HG03108 (cell line): ENCODE data around the gene PCDHA13.
"Not testable (repeated sequence)": the region's sequence is repeated elsewhere in the genome, so short reads cannot be mapped to it uniquely, and the experiment has no call there.

ENCODE experiments used
- ATAC-seq: cut with Tn5 transposase; IDR thresholded peaks from one replicate; pipeline ENCODE4 v1.9.1; 2021; ENCODE audit warnings: moderate library complexity; ENCODE audit not compliant: unreplicated experiment

The PCDHA13 gene, protein sequence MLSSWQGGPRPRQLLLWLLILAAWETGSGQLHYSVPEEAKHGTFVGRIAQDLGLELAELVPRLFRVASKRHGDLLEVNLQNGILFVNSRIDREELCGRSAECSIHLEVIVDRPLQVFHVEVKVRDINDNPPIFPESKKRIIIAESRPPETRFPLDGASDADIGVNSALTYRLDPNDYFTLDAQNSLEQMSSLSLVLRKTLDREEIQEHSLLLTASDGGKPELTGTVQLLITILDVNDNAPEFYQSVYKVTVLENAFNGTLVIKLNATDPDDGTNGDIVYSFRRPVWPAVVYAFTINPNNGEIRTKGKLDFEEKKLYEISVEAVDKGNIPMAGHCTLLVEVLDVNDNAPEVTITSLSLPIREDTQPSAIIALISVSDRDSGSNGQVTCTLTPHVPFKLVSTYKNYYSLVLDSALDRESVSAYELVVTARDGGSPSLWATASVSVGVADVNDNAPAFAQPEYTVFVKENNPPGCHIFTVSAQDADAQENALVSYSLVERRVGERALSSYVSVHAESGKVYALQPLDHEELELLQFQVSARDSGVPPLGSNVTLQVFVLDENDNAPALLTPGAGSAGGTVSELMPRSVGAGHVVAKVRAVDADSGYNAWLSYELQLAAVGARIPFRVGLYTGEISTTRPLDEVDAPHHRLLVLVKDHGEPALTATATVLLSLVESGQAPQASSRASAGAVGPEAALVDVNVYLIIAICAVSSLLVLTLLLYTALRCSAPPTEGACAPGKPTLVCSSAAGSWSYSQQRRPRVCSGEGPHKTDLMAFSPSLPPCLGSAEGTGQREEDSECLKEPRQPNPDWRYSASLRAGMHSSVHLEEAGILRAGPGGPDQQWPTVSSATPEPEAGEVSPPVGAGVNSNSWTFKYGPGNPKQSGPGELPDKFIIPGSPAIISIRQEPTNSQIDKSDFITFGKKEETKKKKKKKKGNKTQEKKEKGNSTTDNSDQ

DNA sequence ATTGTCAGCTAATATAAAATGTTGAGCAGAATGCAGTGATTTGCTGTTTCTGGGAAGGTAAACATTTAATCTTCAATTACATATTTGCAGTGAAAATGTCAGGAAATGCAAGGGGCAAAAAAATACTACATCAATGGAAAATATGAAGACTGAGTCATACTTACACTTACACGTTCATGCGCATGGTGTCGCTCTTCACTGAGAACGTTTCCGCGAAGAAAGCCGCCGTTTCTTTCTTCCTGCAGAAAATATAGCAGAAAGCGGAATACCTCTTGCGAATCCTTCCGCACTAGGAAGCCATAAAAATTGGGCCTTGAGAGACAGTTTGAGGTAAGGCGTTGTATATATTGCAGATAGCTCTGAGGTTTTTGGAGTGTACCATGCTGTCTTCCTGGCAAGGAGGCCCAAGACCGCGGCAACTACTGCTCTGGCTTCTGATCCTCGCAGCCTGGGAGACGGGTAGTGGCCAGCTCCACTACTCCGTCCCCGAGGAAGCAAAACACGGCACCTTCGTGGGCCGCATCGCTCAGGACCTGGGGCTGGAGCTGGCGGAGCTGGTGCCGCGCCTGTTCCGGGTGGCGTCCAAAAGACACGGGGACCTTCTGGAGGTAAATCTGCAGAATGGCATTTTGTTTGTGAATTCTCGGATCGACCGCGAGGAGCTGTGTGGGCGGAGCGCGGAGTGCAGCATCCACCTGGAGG, at the start of gene PCDHA13:
PCDHA13 (plus strand) TSS at position 236 of the 702 bp plus-strand sequence; CDS start at position 381, 145 bp downstream.
- no peak for ATAC-seq

DNA sequence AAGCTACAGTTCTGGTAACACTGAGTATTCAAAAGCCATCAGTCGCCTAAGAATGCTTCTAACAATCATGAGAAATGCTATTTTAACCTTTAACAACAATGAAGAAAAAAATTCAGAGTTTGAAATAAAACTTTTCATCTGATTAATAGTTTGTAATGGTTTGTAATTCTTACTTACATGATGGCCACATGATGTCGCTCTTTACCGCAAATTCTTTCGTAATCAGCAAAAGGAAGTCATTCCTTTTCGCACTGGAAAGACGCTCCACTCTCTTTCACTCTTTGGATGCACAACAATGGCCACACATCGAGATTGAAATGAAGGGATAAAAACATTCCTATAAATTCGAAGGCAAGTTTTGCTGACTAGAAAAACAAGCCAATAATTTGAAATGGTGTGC, 47.9 kb upstream of the PCDHA13 start, which contains the start of gene PCDHA7:
PCDHA7 (plus strand) TSS at position 277 of the 400 bp plus-strand sequence; CDS start at position 392, 115 bp downstream.
- ATAC-seq, result no peak

DNA sequence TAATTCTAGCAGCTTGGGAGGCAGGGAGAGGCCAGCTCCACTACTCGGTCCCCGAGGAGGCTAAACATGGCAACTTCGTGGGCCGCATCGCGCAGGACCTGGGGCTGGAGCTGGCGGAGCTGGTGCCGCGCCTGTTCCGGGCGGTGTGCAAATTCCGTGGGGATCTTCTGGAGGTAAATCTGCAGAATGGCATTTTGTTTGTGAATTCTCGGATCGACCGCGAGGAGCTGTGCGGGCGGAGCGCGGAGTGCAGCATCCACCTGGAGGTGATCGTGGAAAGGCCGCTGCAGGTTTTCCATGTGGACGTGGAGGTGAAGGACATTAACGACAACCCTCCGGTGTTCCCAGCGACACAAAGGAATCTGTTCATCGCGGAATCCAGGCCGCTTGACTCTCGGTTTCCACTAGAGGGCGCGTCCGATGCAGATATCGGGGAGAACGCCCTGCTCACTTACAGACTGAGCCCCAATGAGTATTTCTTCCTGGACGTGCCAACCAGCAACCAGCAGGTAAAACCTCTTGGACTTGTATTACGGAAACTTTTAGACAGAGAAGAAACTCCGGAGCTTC, 47.4 kb upstream of the PCDHA13 start:
- ATAC-seq, result not testable (repeated sequence)

DNA sequence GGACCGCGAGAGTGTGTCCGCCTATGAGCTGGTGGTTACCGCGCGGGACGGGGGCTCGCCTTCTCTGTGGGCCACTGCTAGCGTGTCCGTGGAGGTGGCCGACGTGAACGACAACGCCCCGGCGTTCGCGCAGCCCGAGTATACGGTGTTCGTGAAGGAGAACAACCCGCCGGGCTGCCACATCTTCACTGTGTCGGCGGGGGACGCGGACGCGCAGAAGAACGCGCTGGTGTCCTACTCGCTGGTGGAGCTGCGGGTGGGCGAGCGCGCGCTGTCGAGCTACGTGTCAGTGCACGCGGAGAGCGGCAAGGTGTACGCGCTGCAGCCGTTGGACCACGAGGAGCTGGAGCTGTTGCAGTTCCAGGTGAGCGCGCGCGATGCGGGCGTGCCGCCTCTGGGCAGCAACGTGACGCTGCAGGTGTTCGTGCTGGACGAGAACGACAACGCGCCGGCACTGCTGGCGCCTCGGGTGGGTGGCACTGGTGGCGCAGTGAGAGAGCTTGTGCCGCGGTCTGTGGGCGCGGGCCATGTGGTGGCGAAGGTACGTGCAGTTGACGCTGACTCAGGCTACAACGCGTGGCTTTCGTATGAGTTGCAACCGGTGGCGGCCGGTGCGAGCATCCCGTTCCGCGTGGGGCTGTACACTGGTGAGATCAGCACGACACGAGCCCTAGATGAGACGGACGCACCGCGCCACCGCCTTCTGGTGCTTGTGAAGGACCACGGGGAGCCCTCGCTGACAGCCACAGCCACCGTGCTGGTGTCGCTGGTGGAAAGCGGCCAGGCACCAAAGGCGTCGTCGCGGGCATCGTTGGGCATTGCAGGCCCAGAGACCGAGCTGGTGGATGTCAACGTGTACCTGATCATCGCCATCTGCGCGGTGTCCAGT, 46.1 kb upstream of the PCDHA13 start:
- no peak for ATAC-seq

DNA sequence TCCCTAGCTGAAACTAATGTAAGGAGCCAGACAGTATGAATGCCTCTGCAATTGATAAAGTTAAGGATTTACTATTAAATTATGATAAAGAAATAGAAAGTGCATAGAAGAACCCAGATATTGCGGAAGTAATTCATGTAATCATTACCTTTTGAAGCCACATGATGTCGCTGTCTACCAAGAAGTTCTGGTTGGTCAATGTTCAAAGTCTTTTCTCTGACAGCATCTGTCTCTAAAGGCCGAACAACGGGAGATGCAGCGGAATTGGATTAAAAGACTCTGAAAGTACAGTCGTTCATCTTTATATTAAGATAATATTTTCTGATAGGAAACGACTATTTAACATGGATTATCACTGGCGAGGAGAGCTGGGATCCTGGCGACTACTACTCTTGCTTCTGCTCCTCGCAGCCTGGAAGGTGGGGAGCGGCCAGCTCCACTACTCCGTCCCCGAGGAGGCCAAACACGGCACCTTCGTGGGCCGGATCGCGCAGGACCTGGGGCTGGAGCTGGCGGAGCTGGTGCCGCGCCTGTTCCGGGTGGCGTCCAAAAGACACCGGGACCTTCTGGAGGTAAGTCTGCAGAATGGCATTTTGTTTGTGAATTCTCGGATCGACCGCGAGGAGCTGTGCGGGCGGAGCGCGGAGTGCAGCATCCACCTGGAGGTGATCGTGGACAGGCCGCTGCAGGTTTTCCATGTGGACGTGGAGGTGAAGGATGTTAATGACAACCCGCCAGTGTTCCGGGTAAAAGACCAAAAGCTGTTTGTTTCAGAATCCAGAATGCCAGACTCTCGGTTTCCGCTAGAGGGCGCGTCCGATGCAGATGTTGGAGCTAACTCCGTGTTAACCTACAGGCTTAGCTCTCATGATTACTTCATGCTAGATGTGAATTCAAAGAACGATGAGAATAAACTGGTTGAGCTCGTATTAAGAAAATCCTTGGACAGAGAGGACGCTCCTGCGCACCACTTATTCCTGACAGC, 40.7 kb upstream of the PCDHA13 start, which contains the start of gene PCDHA8:
PCDHA8 (plus strand) TSS at position 210 of the 985 bp plus-strand sequence; CDS start at position 345, 135 bp downstream.
- ATAC-seq, result no peak

DNA sequence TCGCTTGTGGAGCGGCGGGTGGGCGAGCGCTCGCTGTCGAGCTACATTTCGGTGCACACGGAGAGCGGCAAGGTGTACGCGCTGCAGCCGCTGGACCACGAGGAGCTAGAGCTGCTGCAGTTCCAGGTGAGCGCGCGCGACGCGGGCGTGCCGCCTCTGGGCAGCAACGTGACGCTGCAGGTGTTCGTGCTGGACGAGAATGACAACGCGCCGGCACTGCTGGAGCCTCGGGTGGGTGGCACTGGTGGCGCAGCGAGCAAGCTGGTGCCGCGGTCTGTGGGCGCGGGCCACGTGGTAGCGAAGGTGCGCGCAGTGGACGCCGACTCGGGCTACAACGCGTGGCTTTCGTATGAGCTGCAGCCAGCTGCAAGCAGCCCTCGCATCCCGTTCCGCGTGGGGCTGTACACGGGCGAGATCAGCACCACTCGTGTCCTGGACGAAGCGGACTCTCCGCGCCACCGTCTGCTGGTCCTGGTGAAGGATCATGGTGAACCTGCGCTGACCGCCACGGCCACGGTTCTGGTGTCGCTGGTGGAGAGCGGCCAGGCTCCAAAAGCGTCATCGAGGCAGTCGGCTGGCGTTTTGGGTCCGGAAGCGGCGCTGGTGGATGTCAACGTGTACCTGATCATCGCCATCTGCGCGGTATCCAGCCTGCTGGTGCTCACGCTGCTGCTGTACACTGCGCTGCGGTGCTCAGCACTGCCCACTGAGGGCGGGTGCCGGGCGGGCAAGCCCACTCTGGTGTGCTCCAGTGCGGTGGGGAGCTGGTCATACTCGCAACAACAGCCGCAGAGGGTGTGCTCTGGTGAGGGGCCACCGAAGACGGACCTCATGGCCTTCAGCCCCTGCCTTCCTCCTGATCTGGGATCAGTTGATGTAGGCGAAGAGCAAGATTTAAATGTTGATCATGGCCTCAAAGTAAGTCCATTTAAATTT, 38.9 kb upstream of the PCDHA13 start:
- ATAC-seq, result no peak

DNA sequence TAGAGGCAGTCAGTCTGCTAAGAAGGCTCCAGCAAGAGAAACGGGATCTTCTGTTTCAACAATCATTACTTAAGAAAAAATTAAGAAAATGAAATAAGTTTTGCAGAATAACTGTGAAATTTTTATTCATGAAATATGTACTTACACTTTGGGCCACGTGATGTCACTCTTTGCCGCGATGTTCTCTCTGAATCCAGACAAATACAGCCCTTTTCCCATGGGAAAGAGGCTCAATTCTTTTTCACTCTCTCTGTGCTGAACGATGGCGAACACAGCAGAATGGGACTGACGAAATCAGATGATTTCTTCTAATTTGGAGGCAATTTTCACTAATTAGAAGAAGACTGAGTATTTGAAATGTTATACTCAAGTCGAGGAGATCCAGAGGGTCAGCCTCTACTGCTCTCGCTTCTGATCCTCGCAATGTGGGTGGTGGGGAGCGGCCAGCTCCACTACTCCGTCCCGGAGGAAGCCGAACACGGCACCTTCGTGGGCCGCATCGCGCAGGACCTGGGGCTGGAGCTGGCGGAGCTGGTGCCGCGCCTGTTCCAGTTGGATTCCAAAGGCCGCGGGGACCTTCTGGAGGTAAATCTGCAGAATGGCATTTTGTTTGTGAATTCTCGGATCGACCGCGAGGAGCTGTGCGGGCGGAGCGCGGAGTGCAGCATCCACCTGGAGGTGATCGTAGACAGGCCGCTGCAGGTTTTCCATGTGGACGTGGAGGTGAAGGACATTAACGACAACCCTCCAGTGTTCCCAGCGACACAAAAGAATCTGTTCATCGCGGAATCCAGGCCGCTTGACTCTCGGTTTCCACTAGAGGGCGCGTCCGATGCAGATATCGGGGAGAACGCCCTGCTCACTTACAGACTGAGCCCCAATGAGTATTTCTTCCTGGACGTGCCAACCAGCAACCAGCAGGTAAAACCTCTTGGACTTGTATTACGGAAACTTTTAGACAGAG, 33.5 kb upstream of the PCDHA13 start, which contains the start of gene PCDHA9:
PCDHA9 (plus strand) TSS at position 244 of the 964 bp plus-strand sequence; CDS start at position 358, 114 bp downstream.
- not testable (repeated sequence) for ATAC-seq

DNA sequence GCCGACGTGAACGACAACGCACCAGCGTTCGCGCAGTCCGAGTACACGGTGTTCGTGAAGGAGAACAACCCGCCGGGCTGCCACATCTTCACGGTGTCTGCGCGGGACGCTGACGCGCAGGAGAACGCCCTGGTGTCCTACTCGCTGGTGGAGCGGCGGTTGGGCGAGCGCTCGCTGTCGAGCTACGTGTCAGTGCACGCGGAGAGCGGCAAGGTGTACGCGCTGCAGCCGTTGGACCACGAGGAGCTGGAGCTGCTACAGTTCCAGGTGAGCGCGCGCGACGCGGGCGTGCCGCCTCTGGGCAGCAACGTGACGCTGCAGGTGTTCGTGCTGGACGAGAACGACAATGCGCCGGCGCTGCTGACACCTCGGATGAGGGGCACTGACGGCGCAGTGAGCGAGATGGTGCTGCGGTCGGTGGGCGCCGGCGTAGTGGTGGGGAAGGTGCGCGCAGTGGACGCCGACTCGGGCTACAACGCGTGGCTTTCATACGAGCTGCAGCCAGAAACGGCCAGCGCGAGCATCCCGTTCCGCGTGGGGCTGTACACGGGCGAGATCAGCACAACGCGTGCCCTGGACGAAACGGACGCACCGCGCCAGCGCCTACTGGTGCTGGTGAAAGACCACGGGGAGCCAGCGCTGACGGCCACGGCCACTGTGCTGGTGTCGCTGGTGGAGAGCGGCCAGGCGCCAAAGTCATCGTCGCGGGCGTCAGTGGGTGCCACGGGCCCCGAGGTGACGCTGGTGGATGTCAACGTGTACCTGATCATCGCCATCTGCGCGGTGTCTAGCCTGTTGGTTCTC, 31.9 kb upstream of the PCDHA13 start:
- ATAC-seq, result not testable (repeated sequence)

DNA sequence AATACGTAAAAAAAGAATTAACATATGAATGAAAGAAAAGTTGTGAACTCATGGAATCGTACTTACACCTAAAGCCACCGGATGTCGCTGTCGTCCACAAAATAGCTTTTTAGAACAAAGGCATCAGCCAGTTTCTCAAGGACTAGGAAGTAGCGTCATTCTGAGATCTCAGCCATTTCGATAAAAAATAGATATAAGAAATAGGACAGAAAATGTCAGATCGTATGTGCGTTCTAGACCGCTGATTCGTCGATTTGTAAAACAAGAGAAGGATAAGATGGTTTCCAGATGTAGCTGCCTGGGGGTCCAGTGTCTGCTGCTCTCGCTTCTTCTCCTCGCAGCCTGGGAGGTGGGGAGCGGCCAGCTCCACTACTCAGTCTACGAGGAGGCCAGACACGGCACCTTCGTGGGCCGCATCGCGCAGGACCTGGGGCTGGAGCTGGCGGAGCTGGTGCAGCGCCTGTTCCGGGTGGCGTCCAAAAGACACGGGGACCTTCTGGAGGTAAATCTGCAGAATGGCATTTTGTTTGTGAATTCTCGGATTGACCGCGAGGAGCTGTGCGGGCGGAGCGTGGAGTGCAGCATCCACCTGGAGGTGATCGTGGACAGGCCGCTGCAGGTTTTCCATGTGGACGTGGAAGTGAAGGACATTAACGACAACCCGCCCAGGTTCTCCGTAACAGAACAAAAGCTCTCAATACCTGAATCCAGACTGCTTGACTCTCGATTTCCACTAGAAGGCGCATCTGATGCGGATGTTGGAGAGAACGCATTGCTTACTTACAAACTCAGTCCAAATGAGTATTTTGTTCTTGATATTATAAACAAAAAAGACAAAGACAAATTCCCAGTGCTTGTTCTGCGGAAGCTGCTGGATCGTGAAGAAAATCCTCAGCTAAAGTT, 25.9 kb upstream of the PCDHA13 start, which contains the start of gene PCDHA10:
PCDHA10 (plus strand) TSS at position 126 of the 903 bp plus-strand sequence; CDS start at position 278, 152 bp downstream.
- no peak for ATAC-seq

DNA sequence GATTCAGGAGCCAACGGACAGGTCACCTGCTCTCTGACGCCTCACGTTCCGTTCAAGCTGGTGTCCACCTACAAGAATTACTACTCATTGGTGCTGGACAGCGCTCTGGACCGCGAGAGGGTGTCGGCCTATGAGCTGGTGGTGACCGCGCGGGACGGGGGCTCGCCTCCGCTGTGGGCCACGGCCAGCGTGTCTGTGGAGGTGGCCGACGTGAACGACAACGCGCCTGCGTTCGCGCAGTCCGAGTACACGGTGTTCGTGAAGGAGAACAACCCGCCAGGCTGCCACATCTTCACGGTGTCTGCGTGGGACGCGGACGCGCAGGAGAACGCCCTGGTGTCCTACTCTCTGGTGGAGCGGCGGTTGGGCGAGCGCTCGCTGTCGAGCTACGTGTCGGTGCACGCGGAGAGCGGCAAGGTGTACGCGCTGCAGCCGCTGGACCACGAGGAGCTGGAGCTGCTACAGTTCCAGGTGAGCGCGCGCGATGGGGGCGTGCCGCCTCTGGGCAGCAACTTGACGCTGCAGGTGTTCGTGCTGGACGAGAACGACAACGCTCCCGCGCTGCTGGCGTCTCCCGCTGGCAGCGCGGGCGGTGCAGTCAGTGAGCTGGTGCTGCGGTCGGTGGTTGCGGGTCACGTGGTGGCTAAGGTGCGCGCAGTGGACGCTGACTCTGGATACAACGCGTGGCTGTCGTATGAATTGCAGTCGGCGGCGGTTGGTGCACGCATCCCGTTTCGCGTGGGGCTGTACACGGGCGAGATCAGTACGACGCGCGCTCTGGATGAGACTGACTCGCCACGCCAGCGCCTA, 24.5 kb upstream of the PCDHA13 start:
- no peak for ATAC-seq

DNA sequence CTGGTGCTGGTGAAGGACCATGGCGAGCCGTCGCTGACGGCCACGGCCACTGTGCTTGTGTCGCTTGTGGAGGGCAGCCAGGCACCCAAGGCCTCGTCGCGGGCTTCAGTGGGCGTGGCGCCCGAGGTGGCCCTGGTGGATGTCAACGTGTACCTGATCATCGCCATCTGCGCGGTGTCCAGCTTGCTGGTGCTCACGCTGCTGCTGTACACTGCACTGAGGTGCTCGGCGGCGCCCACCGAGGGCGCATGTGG, 24.0 kb upstream of the PCDHA13 start:
- no peak for ATAC-seq

DNA sequence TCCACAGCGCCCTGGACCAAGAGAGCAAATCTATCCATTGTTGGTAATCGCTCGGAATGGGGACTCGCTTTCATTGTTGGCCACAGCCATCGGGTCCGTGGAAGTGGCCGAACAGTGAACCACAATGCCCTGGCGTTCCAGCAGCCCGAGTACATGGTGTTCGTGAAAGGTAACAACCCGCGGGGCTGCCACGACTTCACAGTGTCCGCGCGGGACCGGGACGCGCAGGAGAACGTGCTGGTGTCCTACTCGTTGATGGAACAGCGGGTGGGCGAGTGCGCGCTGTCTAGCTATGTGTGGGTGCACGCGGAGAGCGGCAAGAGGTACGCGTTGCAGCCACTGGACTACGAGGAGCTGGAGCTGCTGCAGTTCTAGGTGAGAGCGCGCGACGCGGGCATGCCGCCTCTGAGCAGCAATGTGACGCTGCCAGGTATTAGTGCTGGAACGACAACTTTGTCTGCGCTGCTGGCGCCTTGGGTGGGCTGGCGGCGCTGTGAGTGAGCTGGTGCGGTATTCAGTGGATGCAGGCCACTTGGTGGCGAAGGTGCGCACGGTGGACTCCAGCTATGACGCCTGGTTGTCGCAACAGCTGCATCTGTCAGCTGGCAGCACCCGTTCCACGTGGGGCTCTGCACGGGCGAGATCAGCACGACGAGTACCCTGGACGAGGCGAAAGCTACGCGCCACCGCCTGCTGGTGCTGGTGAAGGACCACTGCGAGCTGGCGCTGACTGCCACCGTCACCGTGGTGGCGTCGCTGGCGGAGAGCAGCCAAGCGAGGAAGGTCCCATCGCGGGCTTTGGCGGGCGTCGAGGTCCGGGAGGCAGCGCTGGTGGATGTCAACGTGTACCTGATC, 19.3 kb upstream of the PCDHA13 start:
- ATAC-seq, result no peak
